NCI-H1436 (cell line): ENCODE data around the gene SPON1.

ENCODE experiments used
- DNase-seq: peaks from one replicate; lab custom pipeline; 2025; lab: John Stamatoyannopoulos, UW

SPON1 gene

GRCh38 chr11:14036469-14036868 lies 73.9 kb downstream of the SPON1 start:
- no peak for DNase-seq

- no peak for DNase-seq
Measured at GRCh38 chr11:14041040-14041439, 78.5 kb downstream of the SPON1 start.

GRCh38 chr11:14041565-14041964 lies 79.0 kb downstream of the SPON1 start:
- no peak for DNase-seq

- no peak for DNase-seq
Measured at GRCh38 chr11:14042686-14043465, 80.4 kb downstream of the SPON1 start.

GRCh38 chr11:14044916-14045315 lies 82.4 kb downstream of the SPON1 start:
- DNase-seq: no peak

GRCh38 chr11:14045417-14045816 lies 82.9 kb downstream of the SPON1 start:
- no peak for DNase-seq

GRCh38 chr11:14052198-14052597 lies 89.7 kb downstream of the SPON1 start:
- DNase-seq: no peak

- no peak for DNase-seq
Measured at GRCh38 chr11:14054116-14055107, 91.9 kb downstream of the SPON1 start.

GRCh38 chr11:14055936-14056335 lies 93.4 kb downstream of the SPON1 start:
- DNase-seq: no peak

- no peak for DNase-seq
Measured at GRCh38 chr11:14058061-14058460, 95.5 kb downstream of the SPON1 start.

GRCh38 chr11:14059491-14059890 lies 97.0 kb downstream of the SPON1 start:
- no peak for DNase-seq

GRCh38 chr11:14061721-14062120 lies 99.2 kb downstream of the SPON1 start:
- DNase-seq: no peak

- DNase-seq: no peak
Measured at GRCh38 chr11:14065141-14065540, 102.6 kb downstream of the SPON1 start.

GRCh38 chr11:14065681-14066080 lies 103.2 kb downstream of the SPON1 start:
- DNase-seq: no peak

- DNase-seq: no peak
Measured at GRCh38 chr11:14067686-14068085, 105.2 kb downstream of the SPON1 start.

GRCh38 chr11:14070896-14071295 lies 108.4 kb downstream of the SPON1 start:
- no peak for DNase-seq

- no peak for DNase-seq
Measured at GRCh38 chr11:14073849-14074476, 111.4 kb downstream of the SPON1 start.

GRCh38 chr11:14075118-14076078 lies 112.9 kb downstream of the SPON1 start:
- DNase-seq: no peak

- no peak for DNase-seq
Measured at GRCh38 chr11:14079011-14079410, 116.5 kb downstream of the SPON1 start.

- no peak for DNase-seq
Measured at GRCh38 chr11:14079797-14080196, 117.3 kb downstream of the SPON1 start.

GRCh38 chr11:14081581-14082231 lies 119.2 kb downstream of the SPON1 start:
- no peak for DNase-seq
